OCI-LY7 (cell line): ENCODE results near the gene HUS1B. TPM values are rescaled to one million over a fixed set of nuclear protein-coding genes. Genes with fewer than 3 reads are reported as not detected.

ENCODE experiments used
- BruUV-seq: library from RNA; stranded (reverse); fragments of 400-500 nt; replicated peaks from 2 replicates; lab custom pipeline; 2021; lab: Mats Ljungman, UMichigan
- CTCF ChIA-PET: fragments of 300-600 bp; sonication (Branson Sonifier 250); formaldehyde crosslinking; loops from one replicate; lab custom pipeline; 2022; ENCODE audit warnings: antibody characterized with exemption; ENCODE audit not compliant: unreplicated experiment; lab: Charles Lee
- POLR2A ChIA-PET: fragments of 300-600 bp; sonication (Branson Sonifier 250); formaldehyde crosslinking; loops from one replicate; lab custom pipeline; 2022; ENCODE audit warnings: antibody characterized with exemption; lab: Charles Lee
- DNase-seq: peaks from one replicate; pipeline ENCODE4 v3.0.0-alpha.2; 2015; ENCODE audit warnings: low spot score
- H2AFZ ChIP-seq: fragments of 200-600 bp; sonication (generic), shearing (Covaris generic); 2 replicates; pipeline ENCODE4 v1.6.1; 2014; ENCODE audit warnings: mild to moderate bottlenecking, antibody characterized with exemption, low read length, moderate library complexity
- H3K27ac ChIP-seq: fragments of 200-600 bp; sonication (generic); 2 replicates; pipeline ENCODE4 v1.5.1; 2014; ENCODE audit warnings: mixed run types, low read depth, mild to moderate bottlenecking, moderate library complexity, low read length, inconsistent platforms; ENCODE audit not compliant: poor library complexity, severe bottlenecking
- H3K36me3 ChIP-seq: fragments of 200-600 bp; sonication (generic); 2 replicates; pipeline ENCODE4 v1.6.1; 2014; ENCODE audit warnings: mild to moderate bottlenecking, antibody characterized with exemption, low read length, moderate library complexity, mixed read lengths; ENCODE audit not compliant: insufficient read depth
- H3K4me1 ChIP-seq: fragments of 200-600 bp; sonication (generic); 2 replicates; pipeline ENCODE4 v1.5.1; 2014; ENCODE audit warnings: mild to moderate bottlenecking, low read length; ENCODE audit not compliant: insufficient read depth, poor library complexity, severe bottlenecking
- H3K4me2 ChIP-seq: fragments of 200-600 bp; sonication (generic); 2 replicates; pipeline ENCODE4 v1.6.1; 2014; ENCODE audit warnings: mild to moderate bottlenecking, low read length
- H3K4me3 ChIP-seq: fragments of 200-600 bp; sonication (generic); 2 replicates; pipeline ENCODE4 v1.5.1; 2014; ENCODE audit warnings: mild to moderate bottlenecking, low read depth, low read length; ENCODE audit not compliant: poor library complexity, severe bottlenecking
- H3K79me2 ChIP-seq: fragments of 200-600 bp; sonication (generic); 2 replicates; pipeline ENCODE4 v1.6.1; 2016; ENCODE audit warnings: low read depth, mild to moderate bottlenecking, low read length, moderate library complexity, mixed read lengths; ENCODE audit not compliant: insufficient read depth
- H3K9me2 ChIP-seq: fragments of 200-600 bp; sonication (generic); 2 replicates; pipeline ENCODE4 v1.6.1; 2016; ENCODE audit warnings: mild to moderate bottlenecking, low read length, mixed read lengths; ENCODE audit not compliant: insufficient read depth
- H3K9me3 ChIP-seq: fragments of 200-600 bp; sonication (generic); 2 replicates; pipeline ENCODE4 v1.6.1; 2014; ENCODE audit warnings: mild to moderate bottlenecking, mixed run types, low read length, mixed read lengths
- H4K20me1 ChIP-seq: fragments of 200-600 bp; sonication (generic); 2 replicates; pipeline ENCODE4 v1.6.1; 2014; ENCODE audit warnings: mild to moderate bottlenecking, antibody characterized with exemption, low read length, moderate library complexity, mixed read lengths; ENCODE audit not compliant: insufficient read depth
- CTCF ChIP-seq: fragments of 200-600 bp; sonication (generic); conservative IDR thresholded peaks from 2 replicates; pipeline ENCODE4 v1.5.1; 2014; ENCODE audit warnings: mild to moderate bottlenecking, antibody characterized with exemption, low read length, moderate library complexity, mixed read lengths
- EZH2phosphoT487 ChIP-seq: fragments of 200-600 bp; sonication (generic); IDR thresholded peaks from 2 replicates; pipeline ENCODE4 v1.6.1; 2018; ENCODE audit warnings: low read depth, borderline replicate concordance, mild to moderate bottlenecking, mixed run types, antibody characterized with exemption, low read length, moderate library complexity, mixed read lengths
- intact Hi-C: fragments of 100-400 bp; cut with micrococcal nuclease; formaldehyde crosslinking; loops from one replicate; pipeline ENCODE4 v1.10.0; 2022; ENCODE audit not compliant: unreplicated experiment
- total RNA-seq, 2 experiments: library from RNA; depleted of rRNA in 1 of 2; stranded (reverse); fragments of >200 nt in 1 of 2; shearing (Covaris generic) in 1 of 2; gene quantifications; 2 replicates each; pipeline ENCODE4 v1.2.3, GENCODE V29; 2014 to 2022

The HUS1B gene
- total RNA-seq, 2 experiments from 2014 or later = 1.6 to 3.8 TPM

GRCh38 chr6:633611-634010 lies 23.3 kb downstream of the HUS1B start:
- H3K79me2 ChIP-seq = no peaks in the 10 kb centered on the region
- H3K4me2 ChIP-seq = no peak overlapping the region
- no peaks in the 10 kb centered on the region for H3K9me2 ChIP-seq
- no peak overlapping the region for H3K27ac ChIP-seq
- TF ChIP-seq CTCF (no peak), EZH2phosphoT487 (no peak)
- intact Hi-C loops = no loop called here
- H3K4me3 ChIP-seq = no peak overlapping the region
- no peak for DNase-seq
- H3K9me3 ChIP-seq = no peaks in the 10 kb centered on the region
- H3K36me3 ChIP-seq = no peaks in the 10 kb centered on the region
- no peaks in the 10 kb centered on the region for H4K20me1 ChIP-seq
- no TSS peak for BruUV-seq
- H2AFZ ChIP-seq = no peak overlapping the region
- POLR2A ChIA-PET = no interaction called here
- H3K4me1 ChIP-seq = no peaks in the 10 kb centered on the region
- CTCF ChIA-PET = no interaction called here

GRCh38 chr6:628766-629165 lies 28.1 kb downstream of the HUS1B start:
- TF ChIP-seq EZH2phosphoT487 = no peak
- no peak for TF ChIP-seq CTCF
- POLR2A ChIA-PET = no interaction called here

GRCh38 chr6:626236-626635 lies 30.7 kb downstream of the HUS1B start:
- H2AFZ ChIP-seq = no peak overlapping the region
- intact Hi-C loops = no loop called here
- no peaks in the 10 kb centered on the region for H3K79me2 ChIP-seq
- no peak overlapping the region for H3K4me3 ChIP-seq
- H3K36me3 ChIP-seq = no peaks in the 10 kb centered on the region
- CTCF ChIA-PET = no interaction called here
- POLR2A ChIA-PET = no interaction called here
- no peaks in the 10 kb centered on the region for H3K9me3 ChIP-seq
- no peaks in the 10 kb centered on the region for H3K9me2 ChIP-seq
- DNase-seq = no peak
- BruUV-seq = no TSS peak
- no peak overlapping the region for H3K4me2 ChIP-seq
- no peaks in the 10 kb centered on the region for H3K4me1 ChIP-seq
- no peaks in the 10 kb centered on the region for H4K20me1 ChIP-seq
- no peak for TF ChIP-seq CTCF
- no peak for TF ChIP-seq EZH2phosphoT487
- H3K27ac ChIP-seq = no peak overlapping the region

More at GRCh38 chr6:628766-629165, 28.1 kb downstream of the HUS1B start:
- CTCF ChIA-PET = no interaction called here
- no peak overlapping the region for H3K4me2 ChIP-seq
- no peaks in the 10 kb centered on the region for H3K79me2 ChIP-seq
- H3K9me2 ChIP-seq = no peaks in the 10 kb centered on the region
- intact Hi-C loops = no loop called here
- no peaks in the 10 kb centered on the region for H3K36me3 ChIP-seq
- H3K4me1 ChIP-seq = no peaks in the 10 kb centered on the region
- no TSS peak for BruUV-seq
- H4K20me1 ChIP-seq = no peaks in the 10 kb centered on the region
- no peaks in the 10 kb centered on the region for H3K9me3 ChIP-seq
- no peak overlapping the region for H2AFZ ChIP-seq
- H3K27ac ChIP-seq = no peak overlapping the region
- H3K4me3 ChIP-seq = no peak overlapping the region
- DNase-seq = no peak
